Measurements from ENCODE around the gene AP2S1.
A peak's percentile ranks its signal among the peaks of the same experiment; 100 is the strongest.
"Not testable (repeated sequence)": the region's sequence is repeated elsewhere in the genome, so short reads cannot be mapped to it uniquely, and the experiment has no call there.

AP2S1 gene

GRCh38 chr19:46867170-46867569, 16.5 kb upstream of the AP2S1 start:
- no peak for DNase-seq

GRCh38 chr19:46866407-46867136, 15.9 kb upstream of the AP2S1 start:
- peak; percentile 59 for DNase-seq

GRCh38 chr19:46863818-46864629, 13.4 kb upstream of the AP2S1 start:
- DNase-seq = peak; percentile 68

- no peak for DNase-seq
These were observed 12.5 kb upstream of the AP2S1 start for GRCh38 chr19:46862974-46863632.

- DNase-seq = no peak
These were observed 11.8 kb upstream of the AP2S1 start for GRCh38 chr19:46862503-46862834.

- no peak for DNase-seq
These were observed 11.3 kb upstream of the AP2S1 start for GRCh38 chr19:46861691-46862502.

- no peak for DNase-seq
These were observed 10.4 kb upstream of the AP2S1 start, which contains the start of gene ARHGAP35 for GRCh38 chr19:46860846-46861690. Gene ARHGAP35, plus strand, starts transcription at chr19:46860997. Its CDS starts 57,679 bp downstream, at chr19:46918676.

GRCh38 chr19:46860125-46860845, 9.6 kb upstream of the AP2S1 start:
- peak; percentile 99 for DNase-seq

- DNase-seq = peak; percentile 95
These were observed 9.0 kb upstream of the AP2S1 start for GRCh38 chr19:46859637-46860124.

GRCh38 chr19:46856062-46857022, 5.7 kb upstream of the AP2S1 start:
- DNase-seq = peak; percentile 97

GRCh38 chr19:46854698-46855097, 4.1 kb upstream of the AP2S1 start:
- not testable (repeated sequence) for DNase-seq

GRCh38 chr19:46852830-46853229, 2.2 kb upstream of the AP2S1 start:
- DNase-seq = no peak

- no peak for DNase-seq
These were observed 1.0 kb downstream of the AP2S1 start for GRCh38 chr19:46849610-46850009.

GRCh38 chr19:46848389-46848788, 2.3 kb downstream of the AP2S1 start:
- no peak for DNase-seq

GRCh38 chr19:46847528-46847927, 3.1 kb downstream of the AP2S1 start:
- DNase-seq = no peak

GRCh38 chr19:46845959-46846459, 4.6 kb downstream of the AP2S1 start:
- no peak for DNase-seq

GRCh38 chr19:46844067-46844489, 6.6 kb downstream of the AP2S1 start:
- DNase-seq = no peak

GRCh38 chr19:46842791-46843190, 7.9 kb downstream of the AP2S1 start:
- DNase-seq = no peak

GRCh38 chr19:46841458-46842083, 9.1 kb downstream of the AP2S1 start:
- peak; percentile 90 for DNase-seq

All from fibroblast of skin of scalp (primary cell).